Occipital lobe (tissue), 2 donors: ENCODE measurements around the gene SETD1B. TPM values are rescaled to one million over a fixed set of nuclear protein-coding genes. Genes with fewer than 3 reads are reported as not detected.

Experiments
- DNase-seq: peaks from one replicate; lab custom pipeline; 2025; lab: John Stamatoyannopoulos, UW
- total RNA-seq: library from RNA; depleted of rRNA; stranded (reverse); fragments of >200 nt; gene quantifications from one replicate; pipeline ENCODE4 v1.2.3, GENCODE V29; 2014

Gene SETD1B
- total RNA-seq, 1 donor from 2014 or later = 2.3 TPM

DNA sequence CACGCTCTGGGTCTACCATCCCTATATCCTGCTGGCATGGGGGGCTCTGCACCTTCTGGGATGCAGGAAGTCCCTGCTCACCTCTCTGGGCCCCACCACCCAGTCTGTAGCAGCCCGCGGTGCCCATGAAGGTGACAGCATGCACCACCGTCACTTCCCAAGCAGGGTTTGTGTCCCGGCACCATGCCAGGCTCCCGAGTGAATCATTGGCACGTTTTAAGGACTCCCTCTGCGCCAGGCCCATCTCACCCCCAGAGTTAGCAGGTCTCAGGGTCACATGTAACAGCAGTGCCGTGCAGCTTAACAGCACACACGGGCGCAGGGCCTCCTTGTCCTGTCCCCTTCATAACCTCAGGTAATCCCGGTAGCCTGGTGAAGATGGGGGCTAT lies 19.9 kb downstream of the SETD1B start:
- no peak for DNase-seq

GRCh38 chr12:121825041-121825523 lies 21.3 kb downstream of the SETD1B start:
- no peak for DNase-seq

DNA sequence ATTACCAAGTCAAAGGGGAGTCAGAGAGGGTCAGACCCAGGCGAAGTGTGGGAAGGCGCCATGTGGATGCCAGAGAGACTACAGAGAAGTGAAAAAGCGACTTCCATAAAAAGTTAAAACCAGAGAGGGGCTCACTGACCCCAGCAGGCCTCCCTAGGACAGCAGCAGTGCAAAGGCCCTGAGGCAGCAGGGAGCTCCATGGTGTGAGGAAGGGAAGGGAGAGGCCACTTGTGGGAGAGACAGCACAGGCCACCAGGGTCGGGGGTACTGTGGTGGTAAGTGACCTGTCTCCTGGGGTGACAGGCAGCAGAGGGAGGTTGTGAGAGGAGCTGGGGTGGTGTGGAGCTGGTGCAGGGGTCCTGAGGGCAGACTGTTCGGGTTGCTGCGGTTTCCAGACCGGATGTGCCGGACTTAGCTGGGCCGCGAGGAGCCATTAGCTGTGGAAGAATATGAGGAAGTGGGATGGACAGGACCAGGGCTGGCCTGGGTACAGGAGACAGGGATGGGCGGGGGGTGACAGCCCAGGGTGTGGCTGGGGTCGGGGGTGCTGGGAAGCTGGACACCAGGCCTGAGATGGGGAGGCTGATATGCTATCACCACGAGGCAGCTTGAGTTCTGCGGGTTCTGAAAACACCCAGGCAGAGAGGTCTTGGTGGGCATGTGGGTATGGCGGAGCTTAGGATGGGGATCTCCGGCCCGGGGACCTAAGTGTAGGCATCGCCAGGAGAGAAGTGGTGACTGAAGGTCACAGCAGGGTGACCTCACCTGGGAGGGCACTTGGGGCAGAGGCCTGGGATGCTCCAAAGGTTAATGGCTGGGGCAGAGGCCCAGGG lies 22.7 kb downstream of the SETD1B start:
- no peak for DNase-seq

- DNase-seq = no peak
Measured at GRCh38 chr12:121827351-121828099, 23.7 kb downstream of the SETD1B start.

- DNase-seq = no peak
Measured at GRCh38 chr12:121828306-121828705, 24.5 kb downstream of the SETD1B start.

DNA sequence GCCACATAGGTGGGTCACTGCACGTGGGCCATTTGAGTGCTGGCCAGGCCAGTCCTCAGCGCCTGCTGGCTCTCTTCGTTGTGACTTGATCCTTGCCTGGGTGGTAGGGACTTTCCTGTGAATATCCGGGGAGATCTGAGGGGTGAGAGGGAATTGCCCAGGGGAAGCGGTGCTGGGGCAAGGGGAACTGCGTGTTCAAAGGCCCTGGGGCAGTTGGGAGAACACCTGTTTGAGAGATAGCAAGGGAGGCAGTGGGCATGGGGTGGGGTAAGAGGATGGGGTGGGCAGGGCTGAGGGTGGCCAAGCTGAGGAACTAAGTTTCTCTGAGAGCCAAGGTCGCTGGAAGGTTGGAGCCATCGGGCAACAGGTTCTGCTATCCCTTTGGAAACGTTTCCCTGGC lies 25.0 kb downstream of the SETD1B start:
- DNase-seq = no peak

DNA sequence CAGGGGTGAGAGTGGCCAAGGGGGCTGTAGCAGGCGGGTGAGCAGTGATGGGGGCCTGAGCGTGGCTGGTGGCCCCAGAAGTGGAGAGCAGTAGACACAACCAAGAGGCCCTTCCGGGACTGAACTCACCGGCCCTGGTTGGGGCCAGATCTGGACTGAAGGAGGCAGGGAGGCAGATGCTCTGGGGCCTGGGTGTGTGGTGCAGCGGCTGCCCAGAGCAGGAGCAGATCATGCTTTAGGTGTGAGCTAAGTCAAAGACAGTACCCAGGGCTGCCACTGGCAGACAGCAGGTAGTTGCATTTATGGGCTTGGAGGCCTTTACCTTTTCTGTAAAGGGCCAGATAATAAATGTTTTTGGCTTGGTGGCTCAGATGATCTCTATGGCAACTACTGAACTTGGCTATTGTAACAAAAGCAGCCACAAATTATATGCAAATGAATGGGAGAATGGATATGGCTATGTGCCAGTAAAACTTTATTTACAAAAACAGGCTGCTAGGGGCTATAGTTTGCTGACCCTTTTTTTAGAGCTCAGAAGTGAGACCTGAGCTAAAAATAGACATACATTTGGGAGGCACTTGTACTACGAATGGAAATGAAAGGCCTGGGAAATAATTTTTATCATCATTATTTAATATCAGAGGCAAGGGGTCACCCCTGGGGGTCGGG lies 25.6 kb downstream of the SETD1B start:
- no peak for DNase-seq

DNA sequence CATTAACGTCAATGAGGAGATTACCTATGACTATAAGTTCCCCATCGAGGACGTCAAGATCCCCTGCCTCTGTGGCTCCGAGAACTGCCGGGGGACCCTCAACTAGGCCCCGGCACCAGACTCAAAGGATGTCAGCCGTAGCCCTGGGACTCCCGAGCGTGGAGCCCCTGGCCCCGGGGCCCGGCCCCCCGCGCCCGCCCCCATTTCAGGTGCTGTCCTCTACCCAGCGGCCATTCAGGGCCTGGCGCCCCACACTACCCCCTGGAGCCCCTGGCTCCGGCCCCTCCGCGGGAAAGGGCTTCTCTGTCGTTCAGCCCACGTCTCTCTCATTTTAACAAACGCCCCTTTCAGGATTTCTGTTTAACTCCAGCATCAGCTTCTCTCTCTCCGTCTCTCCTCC lies 26.3 kb downstream of the SETD1B start:
- DNase-seq = no peak

DNA sequence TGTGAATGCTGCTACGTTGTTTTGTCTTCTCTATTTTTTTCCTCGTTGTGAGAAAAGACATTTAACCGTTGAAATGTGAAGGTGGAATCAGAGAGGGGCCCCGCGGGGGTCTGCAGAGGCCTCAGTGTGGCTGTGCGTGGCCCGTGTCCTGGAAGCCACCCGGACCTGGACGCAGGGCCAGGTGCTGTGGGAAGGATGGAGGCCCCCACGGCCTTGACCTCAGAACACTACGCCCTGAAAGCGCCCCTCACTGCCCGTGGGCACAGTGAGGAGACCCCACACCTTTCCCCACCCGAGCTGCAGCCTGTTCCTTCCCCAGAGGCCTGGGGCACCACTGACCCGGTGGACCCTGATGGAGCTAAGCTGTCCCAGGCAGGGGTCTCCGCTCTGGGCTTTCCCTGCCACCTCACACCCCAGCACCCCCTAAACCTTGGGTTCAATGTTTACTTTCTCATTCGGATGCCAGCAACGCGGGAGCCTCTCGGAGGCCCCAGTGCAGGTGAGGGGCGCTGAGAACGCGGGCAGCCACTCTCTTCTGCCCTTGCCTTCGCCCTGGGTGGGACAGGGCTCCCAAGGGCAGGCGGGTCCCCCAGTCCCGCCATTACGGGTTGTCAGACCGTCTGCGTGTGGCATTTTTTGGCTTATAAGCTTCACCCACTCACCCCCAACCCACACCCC lies 26.9 kb downstream of the SETD1B start:
- DNase-seq = no peak

- DNase-seq = no peak
Measured at GRCh38 chr12:121831571-121832245, 27.9 kb downstream of the SETD1B start.

GRCh38 chr12:121837680-121838079 lies 33.9 kb downstream of the SETD1B start:
- no peak for DNase-seq

DNA sequence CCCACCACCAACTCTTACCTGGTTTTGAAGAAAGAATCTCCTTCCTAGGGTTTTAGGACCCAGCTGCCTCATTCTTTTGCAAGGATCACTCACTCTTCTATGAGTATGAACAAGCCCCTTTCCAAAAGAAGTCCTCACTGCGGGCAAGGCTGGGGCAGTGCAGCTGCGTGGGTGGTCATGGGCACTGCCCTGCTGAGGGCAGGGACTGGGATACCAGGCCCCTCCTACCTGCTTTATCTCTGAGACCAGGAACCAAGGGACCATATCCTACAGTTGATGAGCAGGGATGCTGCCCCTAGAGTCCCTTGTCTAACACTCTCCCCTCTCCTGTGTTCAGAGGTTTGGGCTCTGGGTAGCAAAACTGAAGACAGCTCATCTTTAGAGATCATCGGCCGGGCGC lies 34.3 kb downstream of the SETD1B start:
- no peak for DNase-seq

GRCh38 chr12:121839106-121839992 lies 35.5 kb downstream of the SETD1B start:
- peak; percentile 91 for DNase-seq

DNA sequence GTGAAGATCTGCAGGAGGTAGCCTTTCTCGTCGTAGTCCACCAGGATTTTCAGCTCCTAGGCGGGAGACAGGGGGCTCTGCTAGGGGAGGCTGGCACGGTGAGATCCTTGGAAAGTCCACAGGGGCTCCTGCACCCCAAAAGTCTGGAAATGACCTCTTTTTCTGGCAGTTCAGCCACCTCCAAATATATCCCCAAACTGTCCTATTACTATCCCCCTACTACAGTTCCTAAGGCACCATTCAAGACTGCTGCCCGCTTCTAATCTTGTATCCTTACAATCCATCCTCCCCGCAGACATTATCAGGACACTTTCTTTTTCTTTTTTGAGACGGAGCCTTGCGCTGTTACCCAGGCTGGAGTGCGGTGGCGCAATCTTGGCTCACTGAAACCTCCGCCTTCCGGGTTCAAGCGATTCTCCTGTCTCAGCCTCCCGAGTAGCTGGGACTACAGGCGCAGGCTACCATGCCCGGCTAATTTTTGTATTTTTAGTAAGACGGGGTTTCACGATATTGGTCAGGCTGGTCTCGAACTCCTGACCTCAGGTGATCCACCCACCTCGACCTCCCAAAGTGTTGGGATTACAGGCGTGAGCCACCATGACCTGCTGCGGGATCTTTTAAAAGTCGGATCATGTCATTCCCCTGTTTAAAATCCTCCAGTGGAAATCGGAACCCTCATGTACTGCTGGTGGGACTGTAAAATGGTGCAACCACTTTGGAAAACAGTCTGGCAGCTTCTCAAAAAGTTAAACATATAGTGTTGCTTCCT lies 36.4 kb downstream of the SETD1B start:
- no peak for DNase-seq

- DNase-seq = no peak
Measured at GRCh38 chr12:121843236-121843982, 39.6 kb downstream of the SETD1B start.

DNA sequence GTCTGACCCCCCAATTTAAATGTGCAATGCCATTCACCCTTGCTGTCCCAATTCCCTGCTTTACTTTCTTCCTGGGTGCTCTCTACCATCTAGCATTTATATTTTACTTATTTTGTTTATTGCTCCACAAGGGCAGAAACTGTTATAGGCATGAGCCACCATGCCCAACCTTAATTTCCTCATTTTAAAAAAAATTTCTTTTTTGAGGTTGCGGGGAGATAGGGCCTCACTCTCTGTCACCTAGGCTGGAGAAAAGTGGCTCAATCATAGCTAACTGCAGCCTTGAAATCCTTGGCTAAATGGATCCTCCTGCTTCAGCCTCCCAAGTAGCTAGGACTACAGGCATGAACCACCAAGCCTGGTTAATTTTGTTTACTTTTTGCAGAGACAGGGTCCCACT lies 41.9 kb downstream of the SETD1B start:
- DNase-seq = no peak

DNA sequence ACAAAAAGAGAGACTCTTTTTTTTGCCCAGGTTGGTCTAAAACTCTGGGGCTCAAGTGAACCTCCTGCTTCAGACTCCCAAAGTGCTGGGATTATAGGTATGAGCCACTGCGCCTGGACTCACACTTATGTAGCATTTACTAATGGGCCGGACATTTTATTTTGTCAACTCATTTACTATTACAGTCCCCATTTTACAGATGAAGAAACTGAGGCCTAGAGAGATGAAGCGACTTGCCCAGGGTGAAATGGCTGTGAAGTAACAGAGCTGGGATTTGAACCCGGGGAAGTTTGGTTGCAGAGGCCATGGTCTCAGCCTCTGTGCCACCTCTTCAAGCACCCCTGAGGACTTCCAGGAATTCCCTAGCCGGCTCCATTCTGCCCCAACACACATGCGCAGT lies 45.4 kb downstream of the SETD1B start:
- DNase-seq = no peak

DNA sequence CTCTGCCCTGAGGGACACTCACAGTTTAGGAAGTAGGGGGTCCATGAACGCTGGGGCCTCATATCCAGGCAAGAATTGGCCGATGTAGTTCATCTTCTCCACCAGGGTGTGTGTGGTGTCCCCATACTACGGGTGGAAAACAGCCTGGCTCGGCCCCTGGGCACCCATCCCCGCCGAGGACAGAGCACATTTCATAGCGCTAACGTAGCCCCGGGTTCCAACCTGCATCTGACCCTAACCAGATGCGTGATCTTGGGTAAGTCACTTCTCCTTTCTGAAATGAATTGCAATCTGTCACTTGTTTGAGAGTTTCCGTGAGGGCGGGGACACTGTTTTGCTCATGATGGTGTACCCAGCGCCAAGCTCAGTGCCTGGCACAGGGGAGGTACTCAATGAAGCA lies 45.9 kb downstream of the SETD1B start:
- DNase-seq = no peak
